Measurements from ENCODE around the gene KRT32. TPM values are rescaled to one million over a fixed set of nuclear protein-coding genes. Genes with fewer than 3 reads are reported as not detected.

Gene KRT32
- total and polyA plus RNA-seq, 9 of the 15 experiments (the other 6 are each of a cell fraction or from before 2014, with no cell fraction given): not detected

DNA sequence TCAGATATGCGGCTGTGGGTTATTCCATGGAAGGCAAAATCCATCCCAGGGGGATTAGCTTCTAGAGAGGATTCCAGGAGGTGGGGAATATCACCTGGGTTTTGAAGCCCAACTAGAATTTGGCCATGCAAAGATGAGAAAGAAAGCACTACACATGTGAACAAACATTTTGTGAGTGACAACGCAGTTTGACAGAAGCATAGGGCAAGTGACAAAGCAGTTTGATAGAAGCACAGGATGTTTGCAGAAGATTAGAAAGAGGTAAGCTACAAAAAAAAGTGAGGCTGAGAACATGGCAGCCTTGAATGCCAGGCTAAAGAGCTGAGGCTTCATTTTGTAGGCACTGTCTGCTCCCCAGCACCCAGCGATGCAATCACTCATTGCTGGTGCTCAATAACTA, 14.1 kb downstream of the KRT32 start:
- DNase-seq (ENCODE audit: extremely low read depth in 1 of 4, low spot score in 3 of 4) (no peak), ATAC-seq (no peak), FAIRE-seq (no peak)
- Histone ChIP-seq H2AFZ (ENCODE audit: low read depth, low read length) (no peak overlapping the region), H3K36me3 (ENCODE audit: control insufficient read depth, insufficient read depth, low read length) (no peaks in the 10 kb centered on the region), H4K20me1 (replicated peaks; ENCODE audit: control insufficient read depth, insufficient read depth, low read length) (no peaks in the 10 kb centered on the region), H3K9me1 (ENCODE audit: control insufficient read depth, insufficient read depth, low read length) (no peaks in the 10 kb centered on the region), H3K4me1 (replicated peaks in 1 of 2; ENCODE audit: control insufficient read depth in 2 of 2, insufficient read depth in 2 of 2, low read length in 2 of 2) (no peaks in the 10 kb centered on the region), H3K9ac (ENCODE audit: insufficient read depth in 1 of 2, low read depth in 2 of 2, low read length in 2 of 2) (no peak overlapping the region), H3K4me3 (no peak overlapping the region), H3K79me2 (ENCODE audit: control insufficient read depth, insufficient read depth, low read length) (no peaks in the 10 kb centered on the region), H3K27me3 (ENCODE audit: control insufficient read depth in 2 of 2, insufficient read depth in 2 of 2, low read length in 2 of 2) (peaks cover 2 to 4% of the 10 kb centered on the region in 2 experiments; a peak in 1 of 5 replicates), H3K9me3 (replicated peaks; ENCODE audit: control insufficient read depth, insufficient read depth, low read depth, low read length) (no peaks in the 10 kb centered on the region; the same call in 1 of the 2 replicates), H3K27ac (ENCODE audit: extremely low read depth, low read depth, low read length) (no peak overlapping the region), H3K4me2 (ENCODE audit: insufficient read depth, low read length) (no peak overlapping the region)
- intact Hi-C loops (cut with micrococcal nuclease) (no loop called here), in situ Hi-C loops (cut with MboI) (no loop called here)
- WGBS (ENCODE audit: insufficient coverage, low coverage, missing lambda C conversion rate): 0% methylated on average over 3 of the region's 3 CpGs
- CTCF ChIA-PET (ENCODE audit: low intra/inter-chr PET ratio): no interaction called here
- no TSS peak for BruUV-seq (replicated peaks)
- POLR2A ChIA-PET: interaction anchor here (0.7 kb wide), 1 partner anchor 84 kb away, joined by 3 read pairs; the partner anchor contains the start of gene KRT33B
- TF ChIP-seq SMAD4 (CRISPR knock-in tag; conservative IDR thresholded peaks at IDR 0.05) (no peak), HDAC8 (tag; IDR thresholded peaks at IDR 0.05) (no peak), MAFG (tag; conservative IDR thresholded peaks at IDR 0.05) (peak; percentile 49), HDAC1 (IDR thresholded peaks at IDR 0.05) (no peak), MEF2D (tag; conservative IDR thresholded peaks at IDR 0.05; ENCODE audit: low read depth) (no peak), ZNF445 (CRISPR knock-in tag; IDR thresholded peaks at IDR 0.05; ENCODE audit: low read depth) (no peak), RBM15 (IDR thresholded peaks at IDR 0.05; ENCODE audit: insufficient read depth, low read length) (no peak), DACH1 (IDR thresholded peaks at IDR 0.05; ENCODE audit: partially characterized antibody) (no peak), MCM5 (IDR thresholded peaks at IDR 0.05; ENCODE audit: low read depth) (no peak), ZNF316 (IDR thresholded peaks at IDR 0.05) (peak; percentile 78), SMARCA4 (IDR thresholded peaks at IDR 0.05) (no peak), C11orf30 (IDR thresholded peaks at IDR 0.05; ENCODE audit: low read depth) (peak; percentile 55; the same call in 1 of the 2 replicates), ILF3 (IDR thresholded peaks at IDR 0.05; ENCODE audit: borderline replicate concordance) (no peak), ZNF75A (CRISPR knock-in tag; IDR thresholded peaks at IDR 0.05) (no peak), EP300 (IDR thresholded peaks at IDR 0.05; ENCODE audit: low read length) (no peak), ZNF121 (CRISPR knock-in tag; conservative IDR thresholded peaks at IDR 0.05) (no peak)
- TF ChIP-seq, protein P1, sequence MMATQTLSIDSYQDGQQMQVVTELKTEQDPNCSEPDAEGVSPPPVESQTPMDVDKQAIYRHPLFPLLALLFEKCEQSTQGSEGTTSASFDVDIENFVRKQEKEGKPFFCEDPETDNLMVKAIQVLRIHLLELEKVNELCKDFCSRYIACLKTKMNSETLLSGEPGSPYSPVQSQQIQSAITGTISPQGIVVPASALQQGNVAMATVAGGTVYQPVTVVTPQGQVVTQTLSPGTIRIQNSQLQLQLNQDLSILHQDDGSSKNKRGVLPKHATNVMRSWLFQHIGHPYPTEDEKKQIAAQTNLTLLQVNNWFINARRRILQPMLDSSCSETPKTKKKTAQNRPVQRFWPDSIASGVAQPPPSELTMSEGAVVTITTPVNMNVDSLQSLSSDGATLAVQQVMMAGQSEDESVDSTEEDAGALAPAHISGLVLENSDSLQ (IDR thresholded peaks at IDR 0.05): peak; percentile 47; the same call in 1 of the 2 replicates
- TF ChIP-seq, protein P2, sequence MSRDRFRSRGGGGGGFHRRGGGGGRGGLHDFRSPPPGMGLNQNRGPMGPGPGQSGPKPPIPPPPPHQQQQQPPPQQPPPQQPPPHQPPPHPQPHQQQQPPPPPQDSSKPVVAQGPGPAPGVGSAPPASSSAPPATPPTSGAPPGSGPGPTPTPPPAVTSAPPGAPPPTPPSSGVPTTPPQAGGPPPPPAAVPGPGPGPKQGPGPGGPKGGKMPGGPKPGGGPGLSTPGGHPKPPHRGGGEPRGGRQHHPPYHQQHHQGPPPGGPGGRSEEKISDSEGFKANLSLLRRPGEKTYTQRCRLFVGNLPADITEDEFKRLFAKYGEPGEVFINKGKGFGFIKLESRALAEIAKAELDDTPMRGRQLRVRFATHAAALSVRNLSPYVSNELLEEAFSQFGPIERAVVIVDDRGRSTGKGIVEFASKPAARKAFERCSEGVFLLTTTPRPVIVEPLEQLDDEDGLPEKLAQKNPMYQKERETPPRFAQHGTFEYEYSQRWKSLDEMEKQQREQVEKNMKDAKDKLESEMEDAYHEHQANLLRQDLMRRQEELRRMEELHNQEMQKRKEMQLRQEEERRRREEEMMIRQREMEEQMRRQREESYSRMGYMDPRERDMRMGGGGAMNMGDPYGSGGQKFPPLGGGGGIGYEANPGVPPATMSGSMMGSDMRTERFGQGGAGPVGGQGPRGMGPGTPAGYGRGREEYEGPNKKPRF (IDR thresholded peaks at IDR 0.05; ENCODE audit: low read depth, low read length): no peak
- TF ChIP-seq, protein P3, sequence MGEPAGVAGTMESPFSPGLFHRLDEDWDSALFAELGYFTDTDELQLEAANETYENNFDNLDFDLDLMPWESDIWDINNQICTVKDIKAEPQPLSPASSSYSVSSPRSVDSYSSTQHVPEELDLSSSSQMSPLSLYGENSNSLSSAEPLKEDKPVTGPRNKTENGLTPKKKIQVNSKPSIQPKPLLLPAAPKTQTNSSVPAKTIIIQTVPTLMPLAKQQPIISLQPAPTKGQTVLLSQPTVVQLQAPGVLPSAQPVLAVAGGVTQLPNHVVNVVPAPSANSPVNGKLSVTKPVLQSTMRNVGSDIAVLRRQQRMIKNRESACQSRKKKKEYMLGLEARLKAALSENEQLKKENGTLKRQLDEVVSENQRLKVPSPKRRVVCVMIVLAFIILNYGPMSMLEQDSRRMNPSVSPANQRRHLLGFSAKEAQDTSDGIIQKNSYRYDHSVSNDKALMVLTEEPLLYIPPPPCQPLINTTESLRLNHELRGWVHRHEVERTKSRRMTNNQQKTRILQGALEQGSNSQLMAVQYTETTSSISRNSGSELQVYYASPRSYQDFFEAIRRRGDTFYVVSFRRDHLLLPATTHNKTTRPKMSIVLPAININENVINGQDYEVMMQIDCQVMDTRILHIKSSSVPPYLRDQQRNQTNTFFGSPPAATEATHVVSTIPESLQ (CRISPR knock-in tag; IDR thresholded peaks at IDR 0.05): no peak
